Stimulated activated naive CD8-positive, alpha-beta T cell treated with anti-CD3 and anti-CD28 coated beads, Interleukin-15, amount 100 ng/mL, for 72 hours (primary cell): ENCODE measurements around the gene PCOLCE2.

Source experiments
- ATAC-seq: fragments of 150-1000 bp; cut with Tn5 transposase; 2 replicates; pipeline ENCODE4 v1.10.0; 2021; ENCODE audit warnings: mild to moderate bottlenecking, moderate library complexity
- DNase-seq, 2 donors: peaks; one replicate each; pipeline ENCODE4 v3.0.0; 2021 to 2022
- H3K27ac Mint-ChIP-seq, 2 donors: one replicate each; pipeline ENCODE4 v1.8.0; 2022; ENCODE audit warnings: mild to moderate bottlenecking in 2 of 2, mixed read lengths in 2 of 2, moderate library complexity in 2 of 2
- H3K27me3 Mint-ChIP-seq: one replicate; pipeline ENCODE4 v1.8.0; 2022; ENCODE audit warnings: mixed read lengths
- H3K4me1 Mint-ChIP-seq: one replicate; pipeline ENCODE4 v1.8.0; 2022; ENCODE audit warnings: mild to moderate bottlenecking, mixed read lengths
- H3K4me3 Mint-ChIP-seq, 2 donors: one replicate each; pipeline ENCODE4 v1.8.0; 2022; ENCODE audit warnings: mild to moderate bottlenecking in 2 of 2, mixed read lengths in 2 of 2, moderate library complexity in 1 of 2
- H3K9me3 Mint-ChIP-seq, 2 donors: one replicate each; pipeline ENCODE4 v1.8.0; 2022; ENCODE audit warnings: mixed read lengths in 2 of 2

Gene PCOLCE2

GRCh38 chr3:142815803-142816202 lies 73.1 kb downstream of the PCOLCE2 start:
- Mint-ChIP-seq H3K27ac (no peak overlapping the region), H3K4me1 (no peaks in the 10 kb centered on the region), H3K4me3 (no peak overlapping the region), H3K9me3 (no peaks in the 10 kb centered on the region), H3K27me3 (peaks cover 7% of the 10 kb centered on the region)
- DNase-seq (no peak), ATAC-seq (no peak)

- no peaks in the 10 kb centered on the region for H3K4me1 Mint-ChIP-seq
- H3K27me3 Mint-ChIP-seq: no peaks in the 10 kb centered on the region
- H3K4me3 Mint-ChIP-seq: no peak overlapping the region
- ATAC-seq (no peak), DNase-seq (no peak)
- no peak overlapping the region for H3K27ac Mint-ChIP-seq
- H3K9me3 Mint-ChIP-seq: no peaks in the 10 kb centered on the region
Measured at GRCh38 chr3:142809259-142809658, 79.6 kb downstream of the PCOLCE2 start.

- ATAC-seq (peak; percentile 58), DNase-seq (no peak)
- Mint-ChIP-seq H3K4me3 (no peak overlapping the region), H3K9me3 (no peaks in the 10 kb centered on the region), H3K4me1 (no peaks in the 10 kb centered on the region), H3K27ac (no peak overlapping the region), H3K27me3 (no peaks in the 10 kb centered on the region)
Measured at GRCh38 chr3:142808103-142808917, 80.6 kb downstream of the PCOLCE2 start.

GRCh38 chr3:142802891-142803290 lies 86.0 kb downstream of the PCOLCE2 start:
- no peaks in the 10 kb centered on the region for H3K4me1 Mint-ChIP-seq

GRCh38 chr3:142801746-142802145 lies 87.1 kb downstream of the PCOLCE2 start:
- no peak for ATAC-seq
- H3K27me3 Mint-ChIP-seq: no peaks in the 10 kb centered on the region

More at GRCh38 chr3:142802891-142803290, 86.0 kb downstream of the PCOLCE2 start:
- Mint-ChIP-seq H3K9me3 (no peaks in the 10 kb centered on the region), H3K27me3 (no peaks in the 10 kb centered on the region), H3K4me3 (no peak overlapping the region), H3K27ac (no peak overlapping the region)
- no peak for ATAC-seq
- DNase-seq: no peak

GRCh38 chr3:142796823-142797222 lies 92.1 kb downstream of the PCOLCE2 start:
- H3K27me3 Mint-ChIP-seq: no peaks in the 10 kb centered on the region
- H3K27ac Mint-ChIP-seq: no peak overlapping the region
- H3K4me3 Mint-ChIP-seq: no peak overlapping the region
- no peaks in the 10 kb centered on the region for H3K4me1 Mint-ChIP-seq
- ATAC-seq (no peak), DNase-seq (no peak)
- no peaks in the 10 kb centered on the region for H3K9me3 Mint-ChIP-seq

More at GRCh38 chr3:142801746-142802145, 87.1 kb downstream of the PCOLCE2 start:
- no peak overlapping the region for H3K4me3 Mint-ChIP-seq
- no peaks in the 10 kb centered on the region for H3K4me1 Mint-ChIP-seq
- H3K9me3 Mint-ChIP-seq: no peaks in the 10 kb centered on the region
- no peak overlapping the region for H3K27ac Mint-ChIP-seq
- no peak for DNase-seq

GRCh38 chr3:142795332-142795731 lies 93.6 kb downstream of the PCOLCE2 start:
- no peak for ATAC-seq
- H3K4me1 Mint-ChIP-seq: no peaks in the 10 kb centered on the region
- H3K4me3 Mint-ChIP-seq: no peak overlapping the region
- no peak overlapping the region for H3K27ac Mint-ChIP-seq
- no peaks in the 10 kb centered on the region for H3K9me3 Mint-ChIP-seq
- no peaks in the 10 kb centered on the region for H3K27me3 Mint-ChIP-seq
- DNase-seq: no peak

- no peaks in the 10 kb centered on the region for H3K4me1 Mint-ChIP-seq
Measured at GRCh38 chr3:142794508-142794907, 94.4 kb downstream of the PCOLCE2 start.

GRCh38 chr3:142787719-142788118 lies 101.2 kb downstream of the PCOLCE2 start:
- no peaks in the 10 kb centered on the region for H3K9me3 Mint-ChIP-seq
- no peak overlapping the region for H3K4me3 Mint-ChIP-seq
- no peak for ATAC-seq

More at GRCh38 chr3:142794508-142794907, 94.4 kb downstream of the PCOLCE2 start:
- ATAC-seq: no peak
- Mint-ChIP-seq H3K27me3 (no peaks in the 10 kb centered on the region), H3K27ac (no peak overlapping the region), H3K9me3 (no peaks in the 10 kb centered on the region), H3K4me3 (no peak overlapping the region)
- no peak for DNase-seq

GRCh38 chr3:142785996-142786395 lies 102.9 kb downstream of the PCOLCE2 start:
- no peaks in the 10 kb centered on the region for H3K9me3 Mint-ChIP-seq
- no peak for DNase-seq
- no peak overlapping the region for H3K27ac Mint-ChIP-seq
- no peak for ATAC-seq
- no peaks in the 10 kb centered on the region for H3K4me1 Mint-ChIP-seq
- H3K27me3 Mint-ChIP-seq: no peaks in the 10 kb centered on the region
- H3K4me3 Mint-ChIP-seq: no peak overlapping the region

More at GRCh38 chr3:142787719-142788118, 101.2 kb downstream of the PCOLCE2 start:
- no peak overlapping the region for H3K27ac Mint-ChIP-seq
- DNase-seq: no peak
- no peaks in the 10 kb centered on the region for H3K27me3 Mint-ChIP-seq
- H3K4me1 Mint-ChIP-seq: no peaks in the 10 kb centered on the region

GRCh38 chr3:142784228-142784627 lies 104.7 kb downstream of the PCOLCE2 start:
- no peaks in the 10 kb centered on the region for H3K9me3 Mint-ChIP-seq
- H3K27ac Mint-ChIP-seq: no peak overlapping the region
- DNase-seq: no peak
- no peak for ATAC-seq
- no peak overlapping the region for H3K4me3 Mint-ChIP-seq
- no peaks in the 10 kb centered on the region for H3K27me3 Mint-ChIP-seq
- H3K4me1 Mint-ChIP-seq: no peaks in the 10 kb centered on the region

- no peak overlapping the region for H3K27ac Mint-ChIP-seq
- DNase-seq (no peak), ATAC-seq (no peak)
- no peaks in the 10 kb centered on the region for H3K4me1 Mint-ChIP-seq
- no peaks in the 10 kb centered on the region for H3K27me3 Mint-ChIP-seq
- no peaks in the 10 kb centered on the region for H3K9me3 Mint-ChIP-seq
- no peak overlapping the region for H3K4me3 Mint-ChIP-seq
Measured at GRCh38 chr3:142782616-142783015, 106.3 kb downstream of the PCOLCE2 start.

GRCh38 chr3:142779591-142779990 lies 109.3 kb downstream of the PCOLCE2 start:
- Mint-ChIP-seq H3K9me3 (no peaks in the 10 kb centered on the region), H3K27ac (no peak overlapping the region), H3K4me3 (no peak overlapping the region), H3K27me3 (no peaks in the 10 kb centered on the region), H3K4me1 (no peaks in the 10 kb centered on the region)
- ATAC-seq: no peak
- no peak for DNase-seq

GRCh38 chr3:142778541-142778940 lies 110.3 kb downstream of the PCOLCE2 start:
- no peak overlapping the region for H3K27ac Mint-ChIP-seq
- H3K27me3 Mint-ChIP-seq: no peaks in the 10 kb centered on the region
- H3K9me3 Mint-ChIP-seq: no peaks in the 10 kb centered on the region
- no peak overlapping the region for H3K4me3 Mint-ChIP-seq
- no peak for ATAC-seq
- no peak for DNase-seq
- H3K4me1 Mint-ChIP-seq: no peaks in the 10 kb centered on the region

- ATAC-seq: no peak
- H3K4me3 Mint-ChIP-seq: no peak overlapping the region
- H3K9me3 Mint-ChIP-seq: peaks cover 0 to 2% of the 10 kb centered on the region in 2 donors
- H3K27me3 Mint-ChIP-seq: no peaks in the 10 kb centered on the region
- no peak for DNase-seq
- no peaks in the 10 kb centered on the region for H3K4me1 Mint-ChIP-seq
- H3K27ac Mint-ChIP-seq: no peak overlapping the region
Measured at GRCh38 chr3:142777927-142778326, 111.0 kb downstream of the PCOLCE2 start.

- Mint-ChIP-seq H3K9me3 (peaks cover 16 to 23% of the 10 kb centered on the region in 2 donors), H3K4me1 (no peaks in the 10 kb centered on the region), H3K4me3 (no peak overlapping the region), H3K27me3 (no peaks in the 10 kb centered on the region), H3K27ac (no peak overlapping the region)
- no peak for ATAC-seq
- DNase-seq: no peak
Measured at GRCh38 chr3:142768338-142768737, 120.5 kb downstream of the PCOLCE2 start.
